Measurements from ENCODE around the gene SNX2.
"Not testable (repeated sequence)": the region's sequence is repeated elsewhere in the genome, so short reads cannot be mapped to it uniquely, and the experiment has no call there.

Gene SNX2

DNA sequence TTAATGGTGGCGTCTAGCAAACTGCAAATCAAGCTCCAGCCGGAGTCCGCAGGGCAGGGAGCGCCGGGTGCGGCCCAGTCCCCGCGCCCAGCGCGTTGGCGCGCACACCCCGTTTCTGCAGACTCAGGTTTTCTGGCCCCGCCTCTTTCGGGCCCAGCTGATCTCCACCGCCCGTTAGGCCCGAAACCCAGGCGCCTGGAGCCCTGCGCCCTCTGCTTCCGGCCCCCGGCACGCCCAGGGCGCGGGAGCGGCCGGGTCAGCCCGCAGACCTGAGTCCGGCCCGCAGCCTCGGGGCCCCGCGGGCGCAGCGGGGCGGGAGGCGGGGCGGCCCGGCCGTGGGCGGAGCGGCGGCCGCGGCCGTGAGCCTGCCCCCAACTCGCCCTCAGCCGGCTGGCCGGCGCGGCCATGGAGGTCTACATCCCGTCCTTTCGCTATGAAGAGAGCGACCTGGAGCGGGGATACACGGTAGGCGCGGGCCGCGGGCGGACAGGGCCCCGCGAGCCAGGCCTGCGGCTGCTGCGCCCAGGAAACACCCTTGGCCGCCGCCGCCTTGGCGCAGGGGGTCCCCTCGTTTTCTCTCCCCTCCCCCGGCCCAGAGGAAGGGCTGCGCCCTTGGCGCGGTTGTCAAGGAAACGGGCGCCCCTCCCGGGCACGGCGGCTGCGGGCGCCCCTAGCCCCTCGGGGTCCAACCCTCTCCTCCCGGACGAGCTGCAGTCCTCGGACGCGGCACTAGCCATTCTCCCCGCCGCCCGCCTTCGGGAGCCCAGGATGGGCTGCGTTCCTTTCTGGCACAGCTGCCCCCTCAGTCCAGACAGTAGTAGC lies 70.6 kb downstream of the SNX2 start, which contains the start of gene SNX24:
SNX24 (plus strand) TSS at position 385 of the 822 bp plus-strand sequence; CDS start at position 406, 21 bp downstream.
- Histone ChIP-seq H2BK5ac (ENCODE audit: low read length) (no peak within 1 kb of the TSS), H3K79me2 (ENCODE audit: control insufficient read depth, insufficient read depth, low read length) (no peaks in the 10 kb centered on the region), H3K27me3 (ENCODE audit: insufficient read depth, low read length, poor library complexity) (no peaks in the 10 kb centered on the region), H4K5ac (ENCODE audit: low read length) (peak within 1 kb of the TSS; percentile 60), H3K9ac (ENCODE audit: low read length) (peak within 1 kb of the TSS; percentile 81), H2AK5ac (ENCODE audit: low read length) (no peak within 1 kb of the TSS), H4K8ac (ENCODE audit: low read depth, low read length) (no peak within 1 kb of the TSS), H3K4me1 (ENCODE audit: control insufficient read depth, low read depth, low read length) (peaks cover 7% of the 10 kb centered on the region), H3K56ac (ENCODE audit: low read length) (peak within 1 kb of the TSS; percentile 89), H3K23ac (ENCODE audit: low read length) (no peak within 1 kb of the TSS), H3K79me1 (ENCODE audit: low read length) (no peaks in the 10 kb centered on the region), H3K36me3 (ENCODE audit: control insufficient read depth, insufficient read depth, low read length) (no peaks in the 10 kb centered on the region), H3K18ac (ENCODE audit: low read length) (peak within 1 kb of the TSS; percentile 97), H2BK15ac (replicated peaks; ENCODE audit: low read depth) (no peak within 1 kb of the TSS), H3K4ac (ENCODE audit: low read depth, low read length) (peak within 1 kb of the TSS; percentile 89), H2BK120ac (ENCODE audit: low read depth, low read length) (peak within 1 kb of the TSS; percentile 18), H3K27ac (ENCODE audit: low read depth, low read length) (peak within 1 kb of the TSS; percentile 22), H3K4me2 (ENCODE audit: low read length) (peak within 1 kb of the TSS; percentile 84), H3K4me3 (ENCODE audit: low read length) (peak within 1 kb of the TSS; percentile 79)
- DNase-seq, result peak; percentile 85
- WGBS (ENCODE audit: extremely low coverage, insufficient coverage, low lambda C conversion rate), result no CpG with 5 or more reads among the region's 92 CpGs

GRCh38 chr5:122846051-122846550 lies 71.2 kb downstream of the SNX2 start:
- Histone ChIP-seq H3K9ac (ENCODE audit: low read length) (peak overlapping the region; percentile 81), H2BK15ac (replicated peaks; ENCODE audit: low read depth) (no peak overlapping the region), H3K4me3 (ENCODE audit: low read length) (peak overlapping the region; percentile 79), H3K18ac (ENCODE audit: low read length) (no peak overlapping the region), H2BK5ac (ENCODE audit: low read length) (no peak overlapping the region), H3K36me3 (ENCODE audit: control insufficient read depth, insufficient read depth, low read length) (no peaks in the 10 kb centered on the region), H3K79me2 (ENCODE audit: control insufficient read depth, insufficient read depth, low read length) (no peaks in the 10 kb centered on the region), H3K4me1 (ENCODE audit: control insufficient read depth, low read depth, low read length) (peaks cover 7% of the 10 kb centered on the region), H3K27me3 (ENCODE audit: insufficient read depth, low read length, poor library complexity) (no peaks in the 10 kb centered on the region), H3K56ac (ENCODE audit: low read length) (peak overlapping the region; percentile 87), H3K4me2 (ENCODE audit: low read length) (peak overlapping the region; percentile 40), H3K23ac (ENCODE audit: low read length) (no peak overlapping the region), H4K5ac (ENCODE audit: low read length) (no peak overlapping the region), H2BK120ac (ENCODE audit: low read depth, low read length) (no peak overlapping the region), H2AK5ac (ENCODE audit: low read length) (no peak overlapping the region), H3K4ac (ENCODE audit: low read depth, low read length) (peak overlapping the region; percentile 89), H3K27ac (ENCODE audit: low read depth, low read length) (no peak overlapping the region), H4K8ac (ENCODE audit: low read depth, low read length) (no peak overlapping the region), H3K79me1 (ENCODE audit: low read length) (no peaks in the 10 kb centered on the region)
- DNase-seq, result peak; percentile 45
- no CpG with 5 or more reads among the region's 6 CpGs for WGBS (ENCODE audit: extremely low coverage, insufficient coverage, low lambda C conversion rate)

DNA sequence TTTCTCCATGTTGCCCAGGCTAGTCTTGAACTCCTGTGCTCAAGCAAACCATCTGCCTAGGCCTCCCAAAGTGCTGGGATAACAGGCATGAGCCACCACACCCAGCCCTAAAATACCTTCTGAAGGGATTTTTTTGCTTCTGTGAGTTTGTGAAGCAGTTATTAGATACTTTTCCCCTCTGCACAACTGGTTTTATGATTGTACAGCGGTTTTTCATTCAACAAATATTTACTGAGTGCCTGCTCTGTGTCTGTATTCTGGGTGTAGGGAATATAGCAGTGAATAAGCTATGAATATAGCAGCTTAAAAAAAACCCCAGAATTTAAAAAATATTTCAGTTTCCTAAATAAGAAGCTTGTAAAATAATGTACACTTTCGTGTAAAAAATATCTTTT lies 72.8 kb downstream of the SNX2 start:
- no peak overlapping the region for H2AK5ac ChIP-seq (ENCODE audit: low read length)
- 100% methylated on average over 1 of the region's 2 CpGs for WGBS (ENCODE audit: extremely low coverage, insufficient coverage, low lambda C conversion rate)
- H3K56ac ChIP-seq (ENCODE audit: low read length), result no peak overlapping the region
- H3K4me1 ChIP-seq (ENCODE audit: control insufficient read depth, low read depth, low read length), result peaks cover 7% of the 10 kb centered on the region
- H4K5ac ChIP-seq (ENCODE audit: low read length), result no peak overlapping the region
- no peak for DNase-seq
- no peak overlapping the region for H3K23ac ChIP-seq (ENCODE audit: low read length)
- H3K79me2 ChIP-seq (ENCODE audit: control insufficient read depth, insufficient read depth, low read length), result no peaks in the 10 kb centered on the region
- no peak overlapping the region for H3K27ac ChIP-seq (ENCODE audit: low read depth, low read length)
- H3K4me2 ChIP-seq (ENCODE audit: low read length), result no peak overlapping the region
- no peak overlapping the region for H3K4me3 ChIP-seq (ENCODE audit: low read length)
- H3K27me3 ChIP-seq (ENCODE audit: insufficient read depth, low read length, poor library complexity), result no peaks in the 10 kb centered on the region
- H3K36me3 ChIP-seq (ENCODE audit: control insufficient read depth, insufficient read depth, low read length), result no peaks in the 10 kb centered on the region
- H2BK120ac ChIP-seq (ENCODE audit: low read depth, low read length), result no peak overlapping the region
- no peaks in the 10 kb centered on the region for H3K79me1 ChIP-seq (ENCODE audit: low read length)
- no peak overlapping the region for H4K8ac ChIP-seq (ENCODE audit: low read depth, low read length)
- no peak overlapping the region for H3K18ac ChIP-seq (ENCODE audit: low read length)
- no peak overlapping the region for H3K4ac ChIP-seq (ENCODE audit: low read depth, low read length)
- no peak overlapping the region for H3K9ac ChIP-seq (ENCODE audit: low read length)
- no peak overlapping the region for H2BK5ac ChIP-seq (ENCODE audit: low read length)
- H2BK15ac ChIP-seq (replicated peaks; ENCODE audit: low read depth), result no peak overlapping the region

GRCh38 chr5:122849771-122850170 lies 74.9 kb downstream of the SNX2 start:
- no peak overlapping the region for H3K23ac ChIP-seq (ENCODE audit: low read length)
- H3K79me1 ChIP-seq (ENCODE audit: low read length), result peaks cover 1% of the 10 kb centered on the region
- no peaks in the 10 kb centered on the region for H3K36me3 ChIP-seq (ENCODE audit: control insufficient read depth, insufficient read depth, low read length)
- H2BK120ac ChIP-seq (ENCODE audit: low read depth, low read length), result no peak overlapping the region
- H3K4me2 ChIP-seq (ENCODE audit: low read length), result no peak overlapping the region
- no peak overlapping the region for H4K8ac ChIP-seq (ENCODE audit: low read depth, low read length)
- H3K79me2 ChIP-seq (ENCODE audit: control insufficient read depth, insufficient read depth, low read length), result no peaks in the 10 kb centered on the region
- no peak overlapping the region for H2BK5ac ChIP-seq (ENCODE audit: low read length)
- H3K4me3 ChIP-seq (ENCODE audit: low read length), result no peak overlapping the region
- no peaks in the 10 kb centered on the region for H3K27me3 ChIP-seq (ENCODE audit: insufficient read depth, low read length, poor library complexity)
- no CpG with 5 or more reads among the region's 1 CpG for WGBS (ENCODE audit: extremely low coverage, insufficient coverage, low lambda C conversion rate)
- H2BK15ac ChIP-seq (replicated peaks; ENCODE audit: low read depth), result no peak overlapping the region
- no peak overlapping the region for H3K18ac ChIP-seq (ENCODE audit: low read length)
- no peak overlapping the region for H3K4ac ChIP-seq (ENCODE audit: low read depth, low read length)
- no peak overlapping the region for H3K56ac ChIP-seq (ENCODE audit: low read length)
- no peak overlapping the region for H3K27ac ChIP-seq (ENCODE audit: low read depth, low read length)
- H2AK5ac ChIP-seq (ENCODE audit: low read length), result no peak overlapping the region
- H3K4me1 ChIP-seq (ENCODE audit: control insufficient read depth, low read depth, low read length), result peaks cover 3% of the 10 kb centered on the region
- DNase-seq, result peak; percentile 75
- H3K9ac ChIP-seq (ENCODE audit: low read length), result no peak overlapping the region
- H4K5ac ChIP-seq (ENCODE audit: low read length), result no peak overlapping the region

DNA sequence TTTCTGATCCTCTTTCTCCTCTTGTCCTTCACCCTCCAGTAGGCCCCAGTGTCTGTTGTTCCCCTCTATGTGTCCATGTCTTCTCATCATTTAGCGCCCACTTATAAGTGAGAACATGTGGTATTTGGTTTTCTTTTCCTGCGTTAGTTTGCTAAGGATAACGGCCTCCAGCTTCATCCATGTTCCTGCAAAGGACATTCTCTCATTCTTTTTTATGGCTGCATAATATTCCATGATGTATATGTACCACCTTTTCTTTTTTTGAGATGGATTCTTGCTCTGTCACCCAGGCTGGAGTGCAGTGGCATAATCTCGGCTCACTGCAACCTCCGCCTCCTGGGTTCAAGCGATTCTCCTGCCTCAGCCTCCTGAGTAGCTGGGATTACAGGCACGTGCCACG lies 82.7 kb downstream of the SNX2 start:
- not testable (repeated sequence) for H3K4me2 ChIP-seq (ENCODE audit: low read length); H3K18ac ChIP-seq (ENCODE audit: low read length)
- no CpG with 5 or more reads among the region's 8 CpGs for WGBS (ENCODE audit: extremely low coverage, insufficient coverage, low lambda C conversion rate)

More for the DNA sequence above, 82.7 kb downstream of the SNX2 start:
- H3K36me3 ChIP-seq (ENCODE audit: control insufficient read depth, insufficient read depth, low read length); H3K4me3 ChIP-seq (ENCODE audit: low read length); H3K27me3 ChIP-seq (ENCODE audit: insufficient read depth, low read length, poor library complexity); H2BK5ac ChIP-seq (ENCODE audit: low read length); H3K56ac ChIP-seq (ENCODE audit: low read length); H3K9ac ChIP-seq (ENCODE audit: low read length); H4K8ac ChIP-seq (ENCODE audit: low read depth, low read length); H2BK120ac ChIP-seq (ENCODE audit: low read depth, low read length); DNase-seq; H3K79me2 ChIP-seq (ENCODE audit: control insufficient read depth, insufficient read depth, low read length); H3K79me1 ChIP-seq (ENCODE audit: low read length); H3K4me1 ChIP-seq (ENCODE audit: control insufficient read depth, low read depth, low read length); H2AK5ac ChIP-seq (ENCODE audit: low read length); H3K23ac ChIP-seq (ENCODE audit: low read length); H3K4ac ChIP-seq (ENCODE audit: low read depth, low read length); H3K27ac ChIP-seq (ENCODE audit: low read depth, low read length); H4K5ac ChIP-seq (ENCODE audit: low read length); H2BK15ac ChIP-seq (replicated peaks; ENCODE audit: low read depth): not testable (repeated sequence)

Data from mesendoderm (in vitro differentiated cells).